Fibroblast of lung (primary cell): ENCODE measurements around the gene FBXL12. TPM values are rescaled to one million over a fixed set of nuclear protein-coding genes. Genes with fewer than 3 reads are reported as not detected.
"Not testable (repeated sequence)": the region's sequence is repeated elsewhere in the genome, so short reads cannot be mapped to it uniquely, and the experiment has no call there.

Source experiments
- DNase-seq, 2 donors: peaks; one replicate each; pipeline versions ENCODE4 v3.0.0 to v3.0.0-alpha.2; 2010; ENCODE audit warnings: low read depth in 2 of 2
- H2AFZ ChIP-seq: 2 replicates; pipeline ENCODE4 v1.5.1; 2012; ENCODE audit warnings: low read length, control low read depth, inconsistent platforms
- H3K27ac ChIP-seq: 2 replicates; pipeline ENCODE4 v1.5.1; 2011; ENCODE audit warnings: low read length, control low read depth; ENCODE audit not compliant: insufficient read depth
- H3K27me3 ChIP-seq: 2 replicates; pipeline ENCODE4 v1.5.1; 2011; ENCODE audit warnings: mild to moderate bottlenecking, low read length; ENCODE audit not compliant: control insufficient read depth, insufficient read depth
- H3K36me3 ChIP-seq: 2 replicates; pipeline ENCODE4 v1.5.1; 2011; ENCODE audit warnings: low read length; ENCODE audit not compliant: control insufficient read depth, insufficient read depth
- H3K4me1 ChIP-seq: 2 replicates; pipeline ENCODE4 v1.5.1; 2011; ENCODE audit warnings: low read length; ENCODE audit not compliant: control insufficient read depth, insufficient read depth; ENCODE audit errors: extremely low read depth
- H3K4me2 ChIP-seq: 2 replicates; pipeline ENCODE4 v1.5.1; 2011; ENCODE audit warnings: low read length, control low read depth; ENCODE audit not compliant: insufficient read depth; ENCODE audit errors: extremely low read depth
- H3K4me3 ChIP-seq, 4 experiments: fragments of 200-600 bp in 1 of 4; sonication (generic) in 1 of 4; replicated peaks in 1 of 4; 2 replicates each; pipeline ENCODE4 v1.5.1; 2011 to 2016; ENCODE audit warnings: low read length in 4 of 4, low read depth in 3 of 4, mild to moderate bottlenecking in 3 of 4, control low read depth in 2 of 4, inconsistent platforms in 1 of 4, mixed read lengths in 1 of 4; ENCODE audit not compliant: insufficient read depth in 1 of 4; ENCODE audit errors: control extremely low read depth in 1 of 4
- H3K79me2 ChIP-seq: 2 replicates; pipeline ENCODE4 v1.5.1; 2012; ENCODE audit warnings: mild to moderate bottlenecking, low read length, inconsistent platforms; ENCODE audit not compliant: control insufficient read depth, insufficient read depth
- H3K9ac ChIP-seq: 2 replicates; pipeline ENCODE4 v1.5.1; 2011; ENCODE audit warnings: mild to moderate bottlenecking, low read length, control low read depth; ENCODE audit not compliant: insufficient read depth
- H3K9me3 ChIP-seq: 2 replicates; pipeline ENCODE4 v1.5.1; 2012; ENCODE audit warnings: low read depth, low read length; ENCODE audit not compliant: control insufficient read depth, insufficient read depth
- H4K20me1 ChIP-seq: 2 replicates; pipeline ENCODE4 v1.5.1; 2011; ENCODE audit warnings: low read length; ENCODE audit not compliant: control insufficient read depth, insufficient read depth; ENCODE audit errors: extremely low read depth
- EZH2 ChIP-seq: IDR thresholded peaks from 2 replicates; pipeline ENCODE4 v1.5.1; 2012; ENCODE audit warnings: low read length, control low read depth, mild to moderate bottlenecking; ENCODE audit errors: missing control alignments
- polyA plus RNA-seq, 2 donors: library from polyadenylated mRNA; depleted of rRNA in 1 of 2; stranded (reverse) in 1 of 2; unstranded in 1 of 2; fragments of >200 nt; gene quantifications; 2 replicates each; pipeline ENCODE4 v1.2.1, GENCODE V29; 2011 to 2012; ENCODE audit warnings: missing spikeins in 1 of 2
- total RNA-seq: library from RNA; depleted of rRNA; stranded (reverse); fragments of >200 nt; gene quantifications from 2 replicates; pipeline ENCODE4 v1.2.1, GENCODE V29; 2014
- TF ChIP-seq, protein P1 (sequence below), 2 donors: IDR thresholded peaks in 1 of 2; conservative IDR thresholded peaks in 1 of 2; 1 replicate in 1 of 2; 2 replicates in 1 of 2; pipeline ENCODE4 v1.5.1; 2011 to 2012; ENCODE audit warnings: low read length in 2 of 2, control low read depth in 1 of 2, inconsistent platforms in 1 of 2, low read depth in 1 of 2, mild to moderate bottlenecking in 1 of 2

FBXL12 gene
- total and polyA plus RNA-seq, 2 donors (not counting 1 experiment from before 2014, with no cell fraction given): 20.7 to 23.1 TPM

DNA sequence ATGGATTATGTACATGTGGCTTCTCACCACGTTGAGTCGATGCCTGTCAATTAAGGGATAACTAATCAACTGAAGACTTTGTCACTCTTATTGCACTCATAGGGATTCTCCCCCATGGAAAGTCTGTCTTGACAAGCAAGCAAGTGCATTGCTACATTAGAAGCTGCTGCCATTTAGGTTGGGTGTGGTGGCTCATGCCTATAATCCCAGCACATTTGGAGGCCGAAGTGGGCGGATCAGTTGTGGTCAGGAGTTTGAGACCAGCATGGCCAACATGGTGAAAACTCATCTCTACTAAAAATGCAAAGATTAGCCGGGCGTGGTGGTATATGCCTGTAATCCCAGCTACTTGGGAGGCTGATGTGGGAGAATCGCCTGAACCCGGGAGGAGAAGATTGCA lies 32.1 kb downstream of the FBXL12 start:
- TF ChIP-seq EZH2: no peak
- no peaks in the 10 kb centered on the region for H3K79me2 ChIP-seq
- H3K4me3 ChIP-seq: no peak overlapping the region
- H4K20me1 ChIP-seq: no peaks in the 10 kb centered on the region
- no peaks in the 10 kb centered on the region for H3K4me1 ChIP-seq
- no peaks in the 10 kb centered on the region for H3K36me3 ChIP-seq
- H2AFZ ChIP-seq: no peak overlapping the region
- H3K9ac ChIP-seq: no peak overlapping the region
- H3K9me3 ChIP-seq: no peaks in the 10 kb centered on the region
- H3K27ac ChIP-seq: no peak overlapping the region
- no peak overlapping the region for H3K4me2 ChIP-seq
- DNase-seq: no peak
- H3K27me3 ChIP-seq: no peaks in the 10 kb centered on the region

DNA sequence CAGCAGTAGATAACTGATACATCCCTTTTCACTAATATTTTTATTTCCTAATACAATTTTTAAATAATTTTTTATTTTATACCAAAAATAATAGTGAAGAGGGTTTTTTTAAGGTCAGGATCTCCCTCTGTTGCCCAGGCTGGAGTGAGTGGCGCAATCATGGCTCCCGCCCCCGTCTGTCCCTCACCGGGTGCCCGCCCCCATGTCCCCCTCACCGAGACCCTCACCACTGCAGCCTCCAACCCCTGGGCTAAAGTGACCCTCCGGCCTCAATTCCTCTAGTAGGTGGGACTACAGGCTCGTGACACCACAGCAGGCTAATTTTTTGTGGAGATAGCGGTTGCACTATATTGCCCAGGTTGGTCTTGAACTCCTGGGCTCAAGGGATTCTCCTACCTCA lies 32.5 kb downstream of the FBXL12 start:
- no peak for TF ChIP-seq EZH2
- TF ChIP-seq, protein P1, sequence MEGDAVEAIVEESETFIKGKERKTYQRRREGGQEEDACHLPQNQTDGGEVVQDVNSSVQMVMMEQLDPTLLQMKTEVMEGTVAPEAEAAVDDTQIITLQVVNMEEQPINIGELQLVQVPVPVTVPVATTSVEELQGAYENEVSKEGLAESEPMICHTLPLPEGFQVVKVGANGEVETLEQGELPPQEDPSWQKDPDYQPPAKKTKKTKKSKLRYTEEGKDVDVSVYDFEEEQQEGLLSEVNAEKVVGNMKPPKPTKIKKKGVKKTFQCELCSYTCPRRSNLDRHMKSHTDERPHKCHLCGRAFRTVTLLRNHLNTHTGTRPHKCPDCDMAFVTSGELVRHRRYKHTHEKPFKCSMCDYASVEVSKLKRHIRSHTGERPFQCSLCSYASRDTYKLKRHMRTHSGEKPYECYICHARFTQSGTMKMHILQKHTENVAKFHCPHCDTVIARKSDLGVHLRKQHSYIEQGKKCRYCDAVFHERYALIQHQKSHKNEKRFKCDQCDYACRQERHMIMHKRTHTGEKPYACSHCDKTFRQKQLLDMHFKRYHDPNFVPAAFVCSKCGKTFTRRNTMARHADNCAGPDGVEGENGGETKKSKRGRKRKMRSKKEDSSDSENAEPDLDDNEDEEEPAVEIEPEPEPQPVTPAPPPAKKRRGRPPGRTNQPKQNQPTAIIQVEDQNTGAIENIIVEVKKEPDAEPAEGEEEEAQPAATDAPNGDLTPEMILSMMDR (conservative IDR thresholded peaks at IDR 0.05 in 1 of 2, IDR thresholded peaks at IDR 0.05 in 1 of 2; ENCODE audit: low read depth in 1 of 2, low read length in 2 of 2): no peak
- H3K79me2 ChIP-seq: no peaks in the 10 kb centered on the region
- no peaks in the 10 kb centered on the region for H3K4me1 ChIP-seq
- no peaks in the 10 kb centered on the region for H4K20me1 ChIP-seq
- no peaks in the 10 kb centered on the region for H3K9me3 ChIP-seq
- no peak for DNase-seq
- peak overlapping the region; percentile 4 for H3K4me2 ChIP-seq
- peak overlapping the region in 3 of 4 experiments; percentile 62 to 89 (median 89) for H3K4me3 ChIP-seq
- H2AFZ ChIP-seq: peak overlapping the region; percentile 37
- H3K27ac ChIP-seq: peak overlapping the region; percentile 25
- no peaks in the 10 kb centered on the region for H3K36me3 ChIP-seq
- H3K27me3 ChIP-seq: no peaks in the 10 kb centered on the region
- H3K9ac ChIP-seq: no peak overlapping the region

DNA sequence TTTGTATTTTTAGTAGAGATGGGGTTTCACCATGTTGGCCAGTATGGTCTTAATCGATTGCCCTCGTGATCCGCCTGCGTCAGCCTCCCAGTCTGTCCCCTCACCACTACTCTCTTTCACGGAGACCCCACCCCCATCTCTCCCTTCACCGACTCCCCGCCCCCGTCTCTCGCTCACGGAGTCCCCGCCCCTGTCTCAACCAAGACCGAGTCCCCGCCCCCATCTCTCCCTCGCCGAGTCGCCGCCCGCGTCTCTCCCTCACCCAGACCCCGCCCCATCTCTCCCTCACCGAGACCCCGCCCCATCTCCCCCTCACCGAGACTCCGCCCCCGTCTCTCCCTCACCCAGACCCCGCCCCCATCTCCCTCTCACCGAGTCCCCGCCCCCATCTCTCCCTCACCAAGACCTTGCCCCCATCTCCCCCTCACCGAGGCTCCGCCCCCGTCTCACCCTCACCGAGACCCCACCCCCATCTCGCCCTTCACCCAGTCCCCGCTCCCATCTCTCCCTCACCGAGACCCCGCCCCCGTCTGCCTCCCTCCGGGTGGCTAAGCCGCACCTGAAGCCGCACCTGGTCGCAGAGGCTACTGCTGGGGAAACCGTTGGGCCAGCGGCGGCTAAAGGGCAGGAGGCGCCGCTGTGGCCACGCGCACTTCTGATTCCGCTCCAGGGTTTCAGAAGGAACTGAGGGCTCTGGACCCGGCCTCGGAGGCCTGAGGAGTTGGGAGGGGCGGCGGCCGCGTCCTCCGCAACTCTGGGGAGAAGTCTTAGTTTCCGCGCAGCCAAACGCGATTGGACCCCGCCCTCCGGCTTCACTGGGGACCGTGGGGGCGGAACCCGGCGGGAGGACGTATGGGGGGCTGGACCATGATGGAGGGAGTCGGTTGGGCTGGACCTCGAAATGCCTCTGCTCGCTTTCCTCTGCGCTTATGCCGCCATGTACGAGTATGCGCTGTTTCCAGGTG lies 33.2 kb downstream of the FBXL12 start:
- Histone ChIP-seq H3K4me1 (no peaks in the 10 kb centered on the region), H3K4me2 (peak overlapping the region; percentile 82), H3K9me3 (no peaks in the 10 kb centered on the region), H3K79me2 (no peaks in the 10 kb centered on the region), H4K20me1 (no peaks in the 10 kb centered on the region), H3K27me3 (no peaks in the 10 kb centered on the region), H3K27ac (peak overlapping the region; percentile 90), H3K36me3 (no peaks in the 10 kb centered on the region), H3K9ac (peak overlapping the region; percentile 87), H3K4me3 (peak overlapping the region; percentile 62 to 89 (median 85)), H2AFZ (peak overlapping the region; percentile 90)
- peak; percentile 91 to 97 for DNase-seq
- TF ChIP-seq, protein P1 (conservative IDR thresholded peaks at IDR 0.05 in 1 of 2, IDR thresholded peaks at IDR 0.05 in 1 of 2; ENCODE audit: low read depth in 1 of 2, low read length in 2 of 2): no peak
- no peak for TF ChIP-seq EZH2

DNA sequence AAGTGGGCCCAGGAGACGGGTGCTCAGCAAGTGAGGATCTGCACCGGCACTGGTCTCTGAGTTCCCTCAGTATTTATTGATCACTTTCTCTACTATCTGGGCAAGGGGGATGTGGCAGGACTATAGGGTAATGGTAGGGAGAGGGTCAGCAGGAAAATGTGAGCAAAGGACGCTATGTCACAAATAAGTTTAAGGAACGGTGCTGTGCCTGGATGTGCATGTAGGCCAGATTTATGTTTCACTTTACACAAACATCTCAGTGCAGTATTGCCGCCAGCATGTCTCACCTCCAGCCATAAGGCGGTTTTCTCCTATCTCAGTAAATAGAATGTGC lies 34.7 kb downstream of the FBXL12 start:
- H3K27me3 ChIP-seq, H2AFZ ChIP-seq, H3K4me2 ChIP-seq, DNase-seq, H3K9ac ChIP-seq, H3K4me3 ChIP-seq, H3K36me3 ChIP-seq, H3K79me2 ChIP-seq, H4K20me1 ChIP-seq, H3K27ac ChIP-seq, H3K9me3 ChIP-seq, H3K4me1 ChIP-seq: not testable (repeated sequence)
